Measurements from ENCODE around the gene TTL.

DNA sequence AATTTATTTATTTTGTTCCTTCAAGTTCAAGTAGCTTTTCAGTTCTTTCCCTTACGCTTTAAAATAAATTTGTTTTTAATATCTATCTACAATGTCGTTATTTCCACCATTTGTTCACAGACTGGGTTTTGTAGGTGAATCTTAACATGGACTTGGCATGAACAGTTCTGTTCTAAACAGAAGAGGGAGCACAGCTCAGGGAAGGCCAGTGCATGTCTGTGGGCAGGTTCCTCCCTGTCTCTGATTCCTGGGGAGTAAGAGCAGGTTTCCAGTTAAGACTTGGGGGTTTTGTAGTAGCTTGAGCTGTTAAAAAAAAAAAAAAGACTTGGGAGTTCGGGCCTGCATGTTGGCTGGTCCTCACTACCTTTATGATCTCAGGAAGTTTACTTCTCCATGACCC, 11.1 kb downstream of the TTL start:
- TF ChIP-seq FOXM1 (IDR thresholded peaks at IDR 0.05; ENCODE audit: low read depth) (no peak), EP300 (IDR thresholded peaks at IDR 0.05; ENCODE audit: borderline replicate concordance in 1 of 2, low read depth in 1 of 2, low read length in 1 of 2) (no peak), CTCF (IDR thresholded peaks at IDR 0.05) (peak; percentile 38)

Data from SK-N-SH (cell line).